H1 (cell line): ENCODE results near the gene DAPK1. TPM values are rescaled to one million over a fixed set of nuclear protein-coding genes. Genes with fewer than 3 reads are reported as not detected.

Experiments
- CBX5 ChIP-seq: fragments of 300-800, 300-1000 bp; sonication (generic); IDR thresholded peaks from 2 replicates; pipeline ENCODE4 v1.7.1; 2016; ENCODE audit warnings: antibody characterized with exemption, low read length, low read depth
- CHD1 ChIP-seq: IDR thresholded peaks from 2 replicates; pipeline ENCODE4 v1.6.1; 2012; ENCODE audit warnings: low read depth, low read length, improper control_type of control experiment
- KDM4A ChIP-seq: IDR thresholded peaks from one replicate; pipeline ENCODE4 v1.7.1; 2012; ENCODE audit warnings: low read depth, mild to moderate bottlenecking, moderate library complexity, low read length, inconsistent platforms; ENCODE audit not compliant: severe bottlenecking
- KDM5A ChIP-seq: fragments of 200-600 bp; IDR thresholded peaks from 2 replicates; pipeline ENCODE4 v1.7.1; 2012; ENCODE audit warnings: mild to moderate bottlenecking, low read length, inconsistent platforms, mixed read lengths
- RNF2 ChIP-seq: fragments of 200-900, 300-1000 bp; sonication (generic); IDR thresholded peaks from 2 replicates; pipeline ENCODE4 v1.7.1; 2016; ENCODE audit warnings: borderline replicate concordance, low read depth, mild to moderate bottlenecking, antibody characterized with exemption, low read length; ENCODE audit not compliant: poor library complexity, severe bottlenecking; ENCODE audit errors: missing control alignments
- SUZ12 ChIP-seq: fragments of 200-600 bp; sonication (generic); IDR thresholded peaks from 2 replicates; pipeline ENCODE4 v1.6.1; 2012; ENCODE audit warnings: mild to moderate bottlenecking, inconsistent platforms, low read length, moderate library complexity, mixed read lengths
- TAF7 ChIP-seq: optimal IDR thresholded peaks from 2 replicates; pipeline ENCODE3; 2011; ENCODE audit warnings: low read depth, mild to moderate bottlenecking, inconsistent platforms, low read length, moderate library complexity, borderline replicate concordance
- polyA plus RNA-seq, 7 experiments: library from polyadenylated mRNA; depleted of rRNA in 3 of 7; stranded (reverse) in 5 of 7; unstranded in 2 of 7; fragments of >200 nt in 5 of 7; fragments of 200-250 nt in 2 of 7; gene quantifications; 1 replicate in 5 of 7; 2 replicates in 1 of 7; 4 replicates in 1 of 7; pipeline versions ENCODE4 v1.2.1 to v1.2.3, GENCODE V29; 2011 to 2013; ENCODE audit warnings: missing spikeins in 2 of 7, mixed read lengths in 2 of 7
- total RNA-seq: library from RNA; stranded (reverse); fragmentation: NEBNext Ultra II Directional; extraction: Animal tissue kit (Norgen Biotek cat#: 25700); gene quantifications from 2 replicates; pipeline ENCODE4 v1.2.1, GENCODE V29; 2021
- TF ChIP-seq, protein P1 (sequence below): fragments of 300-600 bp; sonication (generic); IDR thresholded peaks from 2 replicates; pipeline ENCODE4 v1.7.1; 2012; ENCODE audit warnings: low read length, moderate library complexity, mild to moderate bottlenecking, inconsistent platforms; ENCODE audit not compliant: insufficient replicate concordance
- TF ChIP-seq, protein P2 (sequence below): IDR thresholded peaks from 2 replicates; pipeline ENCODE4 v1.6.1; 2012; ENCODE audit warnings: inconsistent platforms

Gene DAPK1
- total and polyA plus RNA-seq, 2 of the 8 experiments (the other 6 are each of a cell fraction or from before 2014, with no cell fraction given) = 62.4 to 131 TPM

DNA sequence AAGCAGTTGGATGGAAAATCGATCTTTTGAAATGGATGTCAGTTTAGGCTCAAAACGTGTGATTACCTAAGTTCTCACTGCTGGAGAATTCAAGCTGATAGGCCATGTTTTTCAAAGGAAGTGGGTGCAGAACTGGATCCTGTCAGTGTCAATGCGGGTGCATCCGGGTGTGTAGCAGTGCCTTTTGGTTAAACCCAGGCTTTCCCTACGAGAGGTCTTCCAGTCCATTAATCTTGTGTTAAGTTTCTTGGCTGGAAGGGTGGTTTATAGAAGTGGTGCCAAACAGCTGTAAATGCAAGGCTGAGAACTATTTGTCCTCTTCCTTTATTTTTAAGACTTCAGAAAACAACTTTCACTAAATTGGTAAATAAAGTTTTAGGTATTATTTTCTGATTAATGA lies 71.9 kb downstream of the DAPK1 start (continued):
- TF ChIP-seq, protein P1, sequence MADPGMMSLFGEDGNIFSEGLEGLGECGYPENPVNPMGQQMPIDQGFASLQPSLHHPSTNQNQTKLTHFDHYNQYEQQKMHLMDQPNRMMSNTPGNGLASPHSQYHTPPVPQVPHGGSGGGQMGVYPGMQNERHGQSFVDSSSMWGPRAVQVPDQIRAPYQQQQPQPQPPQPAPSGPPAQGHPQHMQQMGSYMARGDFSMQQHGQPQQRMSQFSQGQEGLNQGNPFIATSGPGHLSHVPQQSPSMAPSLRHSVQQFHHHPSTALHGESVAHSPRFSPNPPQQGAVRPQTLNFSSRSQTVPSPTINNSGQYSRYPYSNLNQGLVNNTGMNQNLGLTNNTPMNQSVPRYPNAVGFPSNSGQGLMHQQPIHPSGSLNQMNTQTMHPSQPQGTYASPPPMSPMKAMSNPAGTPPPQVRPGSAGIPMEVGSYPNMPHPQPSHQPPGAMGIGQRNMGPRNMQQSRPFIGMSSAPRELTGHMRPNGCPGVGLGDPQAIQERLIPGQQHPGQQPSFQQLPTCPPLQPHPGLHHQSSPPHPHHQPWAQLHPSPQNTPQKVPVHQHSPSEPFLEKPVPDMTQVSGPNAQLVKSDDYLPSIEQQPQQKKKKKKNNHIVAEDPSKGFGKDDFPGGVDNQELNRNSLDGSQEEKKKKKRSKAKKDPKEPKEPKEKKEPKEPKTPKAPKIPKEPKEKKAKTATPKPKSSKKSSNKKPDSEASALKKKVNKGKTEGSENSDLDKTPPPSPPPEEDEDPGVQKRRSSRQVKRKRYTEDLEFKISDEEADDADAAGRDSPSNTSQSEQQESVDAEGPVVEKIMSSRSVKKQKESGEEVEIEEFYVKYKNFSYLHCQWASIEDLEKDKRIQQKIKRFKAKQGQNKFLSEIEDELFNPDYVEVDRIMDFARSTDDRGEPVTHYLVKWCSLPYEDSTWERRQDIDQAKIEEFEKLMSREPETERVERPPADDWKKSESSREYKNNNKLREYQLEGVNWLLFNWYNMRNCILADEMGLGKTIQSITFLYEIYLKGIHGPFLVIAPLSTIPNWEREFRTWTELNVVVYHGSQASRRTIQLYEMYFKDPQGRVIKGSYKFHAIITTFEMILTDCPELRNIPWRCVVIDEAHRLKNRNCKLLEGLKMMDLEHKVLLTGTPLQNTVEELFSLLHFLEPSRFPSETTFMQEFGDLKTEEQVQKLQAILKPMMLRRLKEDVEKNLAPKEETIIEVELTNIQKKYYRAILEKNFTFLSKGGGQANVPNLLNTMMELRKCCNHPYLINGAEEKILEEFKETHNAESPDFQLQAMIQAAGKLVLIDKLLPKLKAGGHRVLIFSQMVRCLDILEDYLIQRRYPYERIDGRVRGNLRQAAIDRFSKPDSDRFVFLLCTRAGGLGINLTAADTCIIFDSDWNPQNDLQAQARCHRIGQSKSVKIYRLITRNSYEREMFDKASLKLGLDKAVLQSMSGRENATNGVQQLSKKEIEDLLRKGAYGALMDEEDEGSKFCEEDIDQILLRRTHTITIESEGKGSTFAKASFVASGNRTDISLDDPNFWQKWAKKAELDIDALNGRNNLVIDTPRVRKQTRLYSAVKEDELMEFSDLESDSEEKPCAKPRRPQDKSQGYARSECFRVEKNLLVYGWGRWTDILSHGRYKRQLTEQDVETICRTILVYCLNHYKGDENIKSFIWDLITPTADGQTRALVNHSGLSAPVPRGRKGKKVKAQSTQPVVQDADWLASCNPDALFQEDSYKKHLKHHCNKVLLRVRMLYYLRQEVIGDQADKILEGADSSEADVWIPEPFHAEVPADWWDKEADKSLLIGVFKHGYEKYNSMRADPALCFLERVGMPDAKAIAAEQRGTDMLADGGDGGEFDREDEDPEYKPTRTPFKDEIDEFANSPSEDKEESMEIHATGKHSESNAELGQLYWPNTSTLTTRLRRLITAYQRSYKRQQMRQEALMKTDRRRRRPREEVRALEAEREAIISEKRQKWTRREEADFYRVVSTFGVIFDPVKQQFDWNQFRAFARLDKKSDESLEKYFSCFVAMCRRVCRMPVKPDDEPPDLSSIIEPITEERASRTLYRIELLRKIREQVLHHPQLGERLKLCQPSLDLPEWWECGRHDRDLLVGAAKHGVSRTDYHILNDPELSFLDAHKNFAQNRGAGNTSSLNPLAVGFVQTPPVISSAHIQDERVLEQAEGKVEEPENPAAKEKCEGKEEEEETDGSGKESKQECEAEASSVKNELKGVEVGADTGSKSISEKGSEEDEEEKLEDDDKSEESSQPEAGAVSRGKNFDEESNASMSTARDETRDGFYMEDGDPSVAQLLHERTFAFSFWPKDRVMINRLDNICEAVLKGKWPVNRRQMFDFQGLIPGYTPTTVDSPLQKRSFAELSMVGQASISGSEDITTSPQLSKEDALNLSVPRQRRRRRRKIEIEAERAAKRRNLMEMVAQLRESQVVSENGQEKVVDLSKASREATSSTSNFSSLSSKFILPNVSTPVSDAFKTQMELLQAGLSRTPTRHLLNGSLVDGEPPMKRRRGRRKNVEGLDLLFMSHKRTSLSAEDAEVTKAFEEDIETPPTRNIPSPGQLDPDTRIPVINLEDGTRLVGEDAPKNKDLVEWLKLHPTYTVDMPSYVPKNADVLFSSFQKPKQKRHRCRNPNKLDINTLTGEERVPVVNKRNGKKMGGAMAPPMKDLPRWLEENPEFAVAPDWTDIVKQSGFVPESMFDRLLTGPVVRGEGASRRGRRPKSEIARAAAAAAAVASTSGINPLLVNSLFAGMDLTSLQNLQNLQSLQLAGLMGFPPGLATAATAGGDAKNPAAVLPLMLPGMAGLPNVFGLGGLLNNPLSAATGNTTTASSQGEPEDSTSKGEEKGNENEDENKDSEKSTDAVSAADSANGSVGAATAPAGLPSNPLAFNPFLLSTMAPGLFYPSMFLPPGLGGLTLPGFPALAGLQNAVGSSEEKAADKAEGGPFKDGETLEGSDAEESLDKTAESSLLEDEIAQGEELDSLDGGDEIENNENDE = no peak
- no peak for TF ChIP-seq KDM5A
- TF ChIP-seq, protein P2, sequence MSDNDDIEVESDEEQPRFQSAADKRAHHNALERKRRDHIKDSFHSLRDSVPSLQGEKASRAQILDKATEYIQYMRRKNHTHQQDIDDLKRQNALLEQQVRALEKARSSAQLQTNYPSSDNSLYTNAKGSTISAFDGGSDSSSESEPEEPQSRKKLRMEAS = no peak
- no peak for TF ChIP-seq TAF7
- no peak for TF ChIP-seq SUZ12
- TF ChIP-seq CBX5 = no peak
- no peak for TF ChIP-seq RNF2
- no peak for TF ChIP-seq KDM4A
- no peak for TF ChIP-seq CHD1
